WTC11 (cell line): ENCODE data around the gene DCAF10.

Experiments used
- CTCF ChIP-seq: fragments of 200-600 bp; IDR thresholded peaks from 2 replicates; pipeline ENCODE4 v1.8.0; 2022; ENCODE audit warnings: antibody characterized with exemption
- E2F1 ChIP-seq: sonication (generic); formaldehyde crosslinking; IDR thresholded peaks from 2 replicates; pipeline ENCODE4 v1.8.0; 2022; ENCODE audit warnings: mild to moderate bottlenecking, missing genetic modification reagents
- ELF4 ChIP-seq: sonication (generic); formaldehyde crosslinking; IDR thresholded peaks from 2 replicates; pipeline ENCODE4 v1.8.1; 2022; ENCODE audit warnings: low read depth, mild to moderate bottlenecking, moderate library complexity, missing genetic modification reagents
- FOXP4 ChIP-seq: sonication (generic); formaldehyde crosslinking; IDR thresholded peaks from 2 replicates; pipeline ENCODE4 v1.8.0; 2022; ENCODE audit warnings: mild to moderate bottlenecking, missing genetic modification reagents
- IRF1 ChIP-seq: sonication (generic); formaldehyde crosslinking; IDR thresholded peaks from 2 replicates; pipeline ENCODE4 v1.8.0; 2023; ENCODE audit warnings: missing genetic modification reagents
- RELA ChIP-seq: sonication (generic); formaldehyde crosslinking; IDR thresholded peaks from 2 replicates; pipeline ENCODE4 v1.8.1; 2022; ENCODE audit warnings: missing genetic modification reagents, mild to moderate bottlenecking, borderline replicate concordance
- STAT6 ChIP-seq: sonication (generic); formaldehyde crosslinking; conservative IDR thresholded peaks from 2 replicates; pipeline ENCODE4 v1.8.1; 2023; ENCODE audit warnings: mild to moderate bottlenecking, low read depth, missing genetic modification reagents, moderate library complexity
- TCF7 ChIP-seq: sonication (generic); formaldehyde crosslinking; IDR thresholded peaks from 2 replicates; pipeline ENCODE4 v1.8.0; 2022; ENCODE audit warnings: mild to moderate bottlenecking, low read depth, missing genetic modification reagents, moderate library complexity
- TEAD4 ChIP-seq: sonication (generic); formaldehyde crosslinking; IDR thresholded peaks from 2 replicates; pipeline ENCODE4 v1.8.0; 2022; ENCODE audit warnings: mild to moderate bottlenecking, missing genetic modification reagents
- ZBTB43 ChIP-seq: sonication (generic); formaldehyde crosslinking; IDR thresholded peaks from 2 replicates; pipeline ENCODE4 v1.8.1; 2023; ENCODE audit warnings: mild to moderate bottlenecking, missing genetic modification reagents
- ZNF138 ChIP-seq: sonication (generic); formaldehyde crosslinking; conservative IDR thresholded peaks from 2 replicates; pipeline ENCODE4 v1.8.1; 2022; ENCODE audit warnings: mild to moderate bottlenecking, moderate library complexity, missing genetic modification reagents
- ZNF232 ChIP-seq: sonication (generic); formaldehyde crosslinking; IDR thresholded peaks from 2 replicates; pipeline ENCODE4 v1.8.0; 2022; ENCODE audit warnings: mild to moderate bottlenecking, missing genetic modification reagents
- ZNF671 ChIP-seq: fragments of 250-450 bp; sonication (Bioruptor Pico); IDR thresholded peaks from 2 replicates; pipeline ENCODE4 v1.8.0; 2021; ENCODE audit warnings: mild to moderate bottlenecking

- TF ChIP-seq ZNF671 (CRISPR knock-in tag) (no peak), RELA (no peak), CTCF (no peak), STAT6 (CRISPR knock-in tag) (no peak), E2F1 (CRISPR knock-in tag) (no peak), ZBTB43 (no peak), ZNF232 (CRISPR knock-in tag) (no peak), IRF1 (CRISPR knock-in tag) (no peak), ZNF138 (no peak), TEAD4 (no peak), FOXP4 (CRISPR knock-in tag) (no peak), TCF7 (no peak), ELF4 (CRISPR knock-in tag) (no peak)
Measured at GRCh38 chr9:37758747-37759146, 41.9 kb upstream of the DCAF10 start.
